Natural killer cell treated with Interleukin-12 subunit alpha and Interleukin-12 subunit beta and Interleukin-15 and Interleukin-18, amount 100 ng/mL, for 72 hours (primary cell): ENCODE data around the gene PRPSAP1. TPM values are rescaled to one million over a fixed set of nuclear protein-coding genes. Genes with fewer than 3 reads are reported as not detected.

Experiments
- ATAC-seq, 2 donors: fragments of 150-1000 bp; cut with Tn5 transposase in 1 of 2; sonication (Bioruptor Pico), chemical (Tn5 transposase) in 1 of 2; 2 replicates each; pipeline ENCODE4 v1.10.0; 2021
- DNase-seq: peaks from one replicate; pipeline ENCODE4 v3.0.0; 2022; ENCODE audit warnings: low spot score
- H3K27ac Mint-ChIP-seq, 2 donors: 1 replicate in 1 of 2; 2 replicates in 1 of 2; pipeline ENCODE4 v1.8.0; 2022; ENCODE audit warnings: mixed read lengths in 2 of 2, mild to moderate bottlenecking in 1 of 2, moderate library complexity in 1 of 2
- H3K27me3 Mint-ChIP-seq, 2 donors: 1 replicate in 1 of 2; 2 replicates in 1 of 2; pipeline ENCODE4 v1.8.0; 2022; ENCODE audit warnings: mixed read lengths in 2 of 2
- H3K36me3 Mint-ChIP-seq: one replicate; pipeline ENCODE4 v1.8.0; 2022; ENCODE audit warnings: mixed read lengths
- H3K4me1 Mint-ChIP-seq, 2 donors: 1 replicate in 1 of 2; 2 replicates in 1 of 2; pipeline ENCODE4 v1.8.0; 2022; ENCODE audit warnings: low read depth in 2 of 2, mixed read lengths in 2 of 2, mild to moderate bottlenecking in 1 of 2
- H3K4me3 Mint-ChIP-seq: one replicate; pipeline ENCODE4 v1.8.0; 2022; ENCODE audit warnings: mixed read lengths
- H3K9me3 Mint-ChIP-seq: 2 replicates; pipeline ENCODE4 v1.8.0; 2022; ENCODE audit warnings: mixed read lengths
- total RNA-seq, 2 donors: library from RNA; stranded (reverse); gene quantifications; one replicate each; pipeline ENCODE4 v1.2.3, GENCODE V29; 2022

Gene PRPSAP1
- total RNA-seq, 2 donors from 2014 or later = 45.0 to 57.4 TPM

GRCh38 chr17:76386966-76387765 is 33.5 kb upstream of the PRPSAP1 start:
- no peak for DNase-seq
- H3K9me3 Mint-ChIP-seq = no peaks in the 10 kb centered on the region
- H3K4me3 Mint-ChIP-seq = peak overlapping the region; percentile 44
- no peaks in the 10 kb centered on the region for H3K27me3 Mint-ChIP-seq
- no peak for ATAC-seq
- peaks cover 0 to 12% of the 10 kb centered on the region in 2 donors for H3K4me1 Mint-ChIP-seq
- H3K27ac Mint-ChIP-seq = no peak overlapping the region
- H3K36me3 Mint-ChIP-seq = no peaks in the 10 kb centered on the region

GRCh38 chr17:76385892-76386786 is 32.4 kb upstream of the PRPSAP1 start:
- peak; percentile 26 to 35 for ATAC-seq
- H3K27ac Mint-ChIP-seq = no peak overlapping the region
- H3K36me3 Mint-ChIP-seq = no peaks in the 10 kb centered on the region
- no peaks in the 10 kb centered on the region for H3K27me3 Mint-ChIP-seq
- DNase-seq = peak; percentile 87
- no peaks in the 10 kb centered on the region for H3K9me3 Mint-ChIP-seq
- H3K4me3 Mint-ChIP-seq = peak overlapping the region; percentile 44
- H3K4me1 Mint-ChIP-seq = peaks cover 0 to 12% of the 10 kb centered on the region in 2 donors

GRCh38 chr17:76384987-76385891 is 31.5 kb upstream of the PRPSAP1 start:
- H3K9me3 Mint-ChIP-seq = no peaks in the 10 kb centered on the region
- H3K27me3 Mint-ChIP-seq = no peaks in the 10 kb centered on the region
- H3K4me1 Mint-ChIP-seq = peaks cover 0 to 12% of the 10 kb centered on the region in 2 donors
- no peaks in the 10 kb centered on the region for H3K36me3 Mint-ChIP-seq
- DNase-seq (peak; percentile 80), ATAC-seq (peak; percentile 2 to 11)
- H3K27ac Mint-ChIP-seq = no peak overlapping the region
- peak overlapping the region; percentile 44 for H3K4me3 Mint-ChIP-seq

- ATAC-seq (peak; percentile 86 to 88), DNase-seq (peak; percentile 86)
- H3K36me3 Mint-ChIP-seq = no peaks in the 10 kb centered on the region
- H3K4me1 Mint-ChIP-seq = peaks cover 0 to 16% of the 10 kb centered on the region in 2 donors
- H3K27me3 Mint-ChIP-seq = no peaks in the 10 kb centered on the region
- peak within 1 kb of the TSS; percentile 79 to 92 for H3K27ac Mint-ChIP-seq
- no peaks in the 10 kb centered on the region for H3K9me3 Mint-ChIP-seq
- H3K4me3 Mint-ChIP-seq = peak within 1 kb of the TSS; percentile 94
Measured at GRCh38 chr17:76384222-76384986, 30.7 kb upstream of the PRPSAP1 start, which contains the start of gene SPHK1. Gene SPHK1, plus strand, starts transcription at chr17:76384609. Its CDS starts 1,036 bp downstream, at chr17:76385645.

GRCh38 chr17:76383546-76384221 is 30.0 kb upstream of the PRPSAP1 start:
- H3K4me3 Mint-ChIP-seq = peak overlapping the region; percentile 94
- no peaks in the 10 kb centered on the region for H3K9me3 Mint-ChIP-seq
- ATAC-seq (peak; percentile 43 to 44), DNase-seq (peak; percentile 69)
- H3K36me3 Mint-ChIP-seq = no peaks in the 10 kb centered on the region
- H3K27me3 Mint-ChIP-seq = no peaks in the 10 kb centered on the region
- peak overlapping the region; percentile 79 to 92 for H3K27ac Mint-ChIP-seq
- H3K4me1 Mint-ChIP-seq = peaks cover 0 to 16% of the 10 kb centered on the region in 2 donors

- no peaks in the 10 kb centered on the region for H3K9me3 Mint-ChIP-seq
- peak overlapping the region; percentile 79 to 92 for H3K27ac Mint-ChIP-seq
- H3K4me3 Mint-ChIP-seq = peak overlapping the region; percentile 94
- H3K27me3 Mint-ChIP-seq = no peaks in the 10 kb centered on the region
- peak; percentile 86 for DNase-seq
- H3K36me3 Mint-ChIP-seq = no peaks in the 10 kb centered on the region
- H3K4me1 Mint-ChIP-seq = peaks cover 0 to 18% of the 10 kb centered on the region in 2 donors
- peak; percentile 71 to 79 for ATAC-seq
Measured at GRCh38 chr17:76382803-76383545, 29.3 kb upstream of the PRPSAP1 start.

- H3K27ac Mint-ChIP-seq = peak overlapping the region; percentile 43 to 78
- peak overlapping the region; percentile 94 for H3K4me3 Mint-ChIP-seq
Measured at GRCh38 chr17:76382351-76382802, 28.7 kb upstream of the PRPSAP1 start.

GRCh38 chr17:76381633-76382350 is 28.1 kb upstream of the PRPSAP1 start:
- Mint-ChIP-seq H3K27ac (no peak overlapping the region), H3K4me1 (peaks cover 0 to 14% of the 10 kb centered on the region in 2 donors), H3K4me3 (peak overlapping the region; percentile 94), H3K9me3 (no peaks in the 10 kb centered on the region), H3K27me3 (no peaks in the 10 kb centered on the region), H3K36me3 (no peaks in the 10 kb centered on the region)
- no peak for DNase-seq
- ATAC-seq = no peak

More at GRCh38 chr17:76382351-76382802, 28.7 kb upstream of the PRPSAP1 start:
- H3K4me1 Mint-ChIP-seq = peaks cover 0 to 18% of the 10 kb centered on the region in 2 donors
- DNase-seq = no peak
- no peak for ATAC-seq
- H3K9me3 Mint-ChIP-seq = no peaks in the 10 kb centered on the region
- no peaks in the 10 kb centered on the region for H3K27me3 Mint-ChIP-seq
- H3K36me3 Mint-ChIP-seq = no peaks in the 10 kb centered on the region

- ATAC-seq (no peak), DNase-seq (no peak)
- Mint-ChIP-seq H3K27me3 (no peaks in the 10 kb centered on the region), H3K4me1 (peaks cover 0 to 6% of the 10 kb centered on the region in 2 donors), H3K4me3 (no peak overlapping the region), H3K9me3 (no peaks in the 10 kb centered on the region), H3K36me3 (no peaks in the 10 kb centered on the region), H3K27ac (no peak overlapping the region)
Measured at GRCh38 chr17:76379646-76380376, 26.1 kb upstream of the PRPSAP1 start.

- H3K9me3 Mint-ChIP-seq = no peaks in the 10 kb centered on the region
- no peaks in the 10 kb centered on the region for H3K36me3 Mint-ChIP-seq
- no peak overlapping the region for H3K4me3 Mint-ChIP-seq
- ATAC-seq (no peak), DNase-seq (no peak)
- H3K4me1 Mint-ChIP-seq = peaks cover 0 to 6% of the 10 kb centered on the region in 2 donors
- H3K27ac Mint-ChIP-seq = no peak overlapping the region
- H3K27me3 Mint-ChIP-seq = no peaks in the 10 kb centered on the region
Measured at GRCh38 chr17:76379275-76379641, 25.5 kb upstream of the PRPSAP1 start.
